Immature natural killer cell (primary cell): ENCODE results near the gene KIT. TPM values are rescaled to one million over a fixed set of nuclear protein-coding genes. Genes with fewer than 3 reads are reported as not detected.

ENCODE experiments used
- DNase-seq, 3 donors: peaks; one replicate each; pipeline ENCODE4 v3.0.0; 2022; ENCODE audit warnings: mixed read lengths in 1 of 3
- H3K27ac Mint-ChIP-seq, 6 donors: one replicate each; pipeline ENCODE4 v1.8.0; 2020; ENCODE audit warnings: mixed read lengths in 6 of 6, mild to moderate bottlenecking in 5 of 6, inconsistent platforms in 4 of 6, moderate library complexity in 3 of 6
- H3K27me3 Mint-ChIP-seq, 3 donors: one replicate each; pipeline ENCODE4 v1.8.0; 2020 to 2021; ENCODE audit warnings: low read depth in 3 of 3, mild to moderate bottlenecking in 3 of 3, mixed read lengths in 3 of 3, moderate library complexity in 3 of 3, inconsistent platforms in 1 of 3
- H3K36me3 Mint-ChIP-seq, 3 donors: one replicate each; pipeline ENCODE4 v1.8.0; 2020; ENCODE audit warnings: mixed read lengths in 3 of 3, inconsistent platforms in 2 of 3, mild to moderate bottlenecking in 2 of 3
- H3K4me1 Mint-ChIP-seq, 2 donors: one replicate each; pipeline ENCODE4 v1.8.0; 2020; ENCODE audit warnings: inconsistent platforms in 2 of 2, mild to moderate bottlenecking in 2 of 2, mixed read lengths in 2 of 2, moderate library complexity in 1 of 2
- H3K4me3 Mint-ChIP-seq, 5 donors: one replicate each; pipeline ENCODE4 v1.8.0; 2020; ENCODE audit warnings: mild to moderate bottlenecking in 5 of 5, mixed read lengths in 5 of 5, inconsistent platforms in 3 of 5, moderate library complexity in 3 of 5
- H3K9me3 Mint-ChIP-seq, 6 donors: one replicate each; pipeline ENCODE4 v1.8.0; 2020; ENCODE audit warnings: mild to moderate bottlenecking in 6 of 6, mixed read lengths in 6 of 6, inconsistent platforms in 4 of 6, moderate library complexity in 3 of 6
- polyA plus RNA-seq, 3 donors: library from polyadenylated mRNA; unstranded; fragments of 300-500 nt; fragmentation: Illumina TruSeq; gene quantifications; one replicate each; pipeline ENCODE4 v1.2.3, GENCODE V29; 2021

Gene KIT
- polyA plus RNA-seq, 3 donors from 2014 or later, result 6.7 to 9.8 (median 6.8) TPM

DNA sequence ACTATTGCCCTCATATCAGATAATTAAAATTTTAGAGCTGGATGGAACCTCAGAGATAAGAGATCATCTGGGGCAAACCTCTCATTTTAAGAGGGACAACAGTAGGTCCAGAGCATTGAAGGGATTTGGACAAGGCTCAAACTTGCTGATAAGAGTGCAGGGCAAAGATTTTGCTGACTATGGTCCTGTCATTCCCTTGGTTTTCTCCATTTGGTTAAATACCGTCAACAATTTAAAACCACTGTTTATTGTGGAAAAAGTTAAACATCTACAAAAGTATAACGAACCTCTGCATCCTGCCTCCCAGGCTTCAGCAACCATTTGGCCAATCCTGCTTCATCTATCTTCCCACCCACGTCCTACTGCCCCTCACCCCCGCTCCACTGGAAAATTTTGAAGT, 10.7 kb upstream of the KIT start:
- Mint-ChIP-seq H3K27ac (no peak overlapping the region), H3K4me1 (no peaks in the 10 kb centered on the region), H3K9me3 (no peaks in the 10 kb centered on the region)

DNA sequence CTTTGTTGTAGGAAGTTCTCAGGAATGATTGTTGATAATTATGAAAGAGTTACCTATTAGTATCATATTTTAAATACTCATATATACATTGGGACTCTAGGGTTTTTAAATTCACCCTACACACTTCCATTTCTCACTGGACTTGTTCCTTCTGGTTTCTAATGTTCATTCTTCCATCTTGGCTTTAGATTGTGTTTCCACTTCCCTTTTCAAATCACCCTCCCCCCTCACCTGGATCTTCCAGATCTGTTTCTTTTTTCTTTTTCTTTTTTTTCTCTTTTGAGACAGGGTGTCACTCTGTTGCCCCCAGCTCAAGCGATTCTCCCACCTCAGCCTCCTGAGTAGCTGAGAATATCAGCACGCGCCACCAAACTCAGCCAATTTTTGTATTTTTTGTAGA, 6.7 kb upstream of the KIT start:
- Mint-ChIP-seq H3K4me3 (no peak overlapping the region), H3K27me3 (peaks cover 0 to 3% (median 2%) of the 10 kb centered on the region in 3 donors), H3K4me1 (no peaks in the 10 kb centered on the region), H3K36me3 (no peaks in the 10 kb centered on the region), H3K9me3 (no peaks in the 10 kb centered on the region), H3K27ac (no peak overlapping the region)
- no peak for DNase-seq

More for the DNA sequence above, 10.7 kb upstream of the KIT start:
- peaks cover 0 to 2% (median 0%) of the 10 kb centered on the region in 3 donors for H3K27me3 Mint-ChIP-seq
- no peak overlapping the region for H3K4me3 Mint-ChIP-seq
- no peaks in the 10 kb centered on the region for H3K36me3 Mint-ChIP-seq
- no peak for DNase-seq

DNA sequence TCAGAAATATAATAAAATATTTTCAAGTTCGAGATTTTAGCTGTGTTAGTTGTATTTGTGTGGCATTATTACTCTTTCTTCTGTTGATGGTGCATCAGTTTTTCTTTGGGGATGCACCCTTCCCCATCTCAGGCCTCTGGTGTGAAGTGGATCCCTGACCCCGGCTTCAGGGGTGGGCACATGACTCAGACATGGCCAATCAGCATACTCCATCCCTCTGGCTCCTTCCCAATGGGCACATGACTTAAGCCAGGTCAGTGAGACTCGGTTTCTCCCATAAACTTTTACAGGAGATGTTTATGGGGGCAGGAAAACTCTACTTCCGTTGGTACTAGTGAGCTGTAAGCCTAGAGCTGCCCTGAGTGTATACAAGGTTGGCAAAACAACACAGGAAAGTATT, 3.0 kb upstream of the KIT start:
- H3K27ac Mint-ChIP-seq, result no peak overlapping the region
- peaks cover 21 to 22% of the 10 kb centered on the region in 2 donors for H3K4me1 Mint-ChIP-seq
- no peaks in the 10 kb centered on the region for H3K36me3 Mint-ChIP-seq
- H3K27me3 Mint-ChIP-seq, result peaks cover 1 to 13% (median 6%) of the 10 kb centered on the region in 3 donors
- no peaks in the 10 kb centered on the region for H3K9me3 Mint-ChIP-seq
- no peak overlapping the region for H3K4me3 Mint-ChIP-seq
- DNase-seq, result no peak

DNA sequence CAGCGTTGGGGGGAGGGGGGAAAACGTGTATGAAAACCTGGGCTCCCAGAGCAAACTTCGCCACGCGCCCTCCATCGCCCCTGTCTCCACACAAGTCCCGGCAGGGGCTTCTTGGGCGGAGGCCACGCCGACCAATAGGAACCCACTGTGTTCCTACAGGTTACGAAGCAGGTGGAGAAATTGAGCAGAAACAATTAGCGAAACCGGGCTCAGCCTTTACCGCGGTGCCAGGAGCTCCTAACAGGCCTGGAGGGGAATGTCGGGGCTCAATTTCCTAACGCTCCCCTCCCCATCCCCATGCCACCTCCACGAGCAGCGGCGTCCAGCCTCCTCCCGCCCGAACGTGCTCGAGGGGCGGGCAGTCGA, 589 bp upstream of the KIT start:
- H3K9me3 Mint-ChIP-seq, result no peaks in the 10 kb centered on the region
- peak overlapping the region; percentile 71 to 88 (median 81) for H3K4me3 Mint-ChIP-seq
- DNase-seq, result no peak
- peaks cover 6 to 24% (median 12%) of the 10 kb centered on the region in 3 donors for H3K27me3 Mint-ChIP-seq
- peaks cover 28 to 34% of the 10 kb centered on the region in 2 donors for H3K4me1 Mint-ChIP-seq
- H3K36me3 Mint-ChIP-seq, result no peaks in the 10 kb centered on the region
- H3K27ac Mint-ChIP-seq, result no peak overlapping the region

DNA sequence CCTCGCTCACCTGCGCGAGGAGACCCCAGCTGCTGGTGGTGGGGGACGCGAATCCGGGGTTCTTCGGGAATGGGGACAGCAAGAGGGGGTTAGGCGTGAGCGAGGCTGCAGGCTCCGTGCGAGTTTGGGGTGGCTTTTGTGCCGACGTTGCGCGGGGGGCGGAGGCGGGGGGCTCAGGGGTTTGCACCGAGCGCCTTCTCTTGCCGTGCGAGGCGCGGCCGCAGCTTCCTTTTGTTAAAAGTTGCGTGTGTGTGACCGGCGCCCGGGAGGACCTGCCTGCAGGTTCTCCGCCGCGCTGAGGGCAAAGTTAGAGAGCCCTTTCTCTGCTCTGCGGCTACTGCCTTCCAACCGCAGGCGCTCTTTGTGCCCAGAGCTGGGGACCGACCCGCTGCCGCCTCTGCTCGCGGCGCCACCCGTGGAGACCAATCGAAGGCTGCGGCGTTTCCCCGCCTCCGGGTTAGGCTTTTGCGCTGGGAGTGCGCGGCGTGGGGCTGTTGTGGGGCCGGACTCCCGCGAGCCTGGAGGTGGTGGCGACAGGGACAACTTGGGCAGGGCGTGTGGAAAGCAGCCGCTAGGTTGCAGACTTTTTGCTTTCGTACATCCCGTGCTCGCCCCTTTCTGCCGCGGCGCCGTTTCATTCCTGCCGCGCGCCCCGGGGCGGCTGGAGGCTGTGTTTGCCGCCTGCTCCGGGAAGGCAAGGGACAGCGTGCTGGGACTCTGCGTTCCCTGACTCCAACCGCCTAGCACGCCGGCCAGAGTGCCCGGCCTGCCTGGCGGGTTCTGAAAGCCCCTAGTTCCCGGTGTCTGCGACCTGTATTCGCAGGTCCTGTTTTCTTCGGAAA, 716 bp downstream of the KIT start:
- Mint-ChIP-seq H3K27me3 (peaks cover 10 to 22% (median 15%) of the 10 kb centered on the region in 3 donors), H3K4me3 (peak overlapping the region; percentile 79 to 88 (median 86)), H3K27ac (peak overlapping the region in 2 of 6 donors; percentile 38 to 75), H3K4me1 (peaks cover 28 to 34% of the 10 kb centered on the region in 2 donors), H3K9me3 (no peaks in the 10 kb centered on the region), H3K36me3 (no peaks in the 10 kb centered on the region)
- DNase-seq, result peak; percentile 45 to 49 (median 47)

DNA sequence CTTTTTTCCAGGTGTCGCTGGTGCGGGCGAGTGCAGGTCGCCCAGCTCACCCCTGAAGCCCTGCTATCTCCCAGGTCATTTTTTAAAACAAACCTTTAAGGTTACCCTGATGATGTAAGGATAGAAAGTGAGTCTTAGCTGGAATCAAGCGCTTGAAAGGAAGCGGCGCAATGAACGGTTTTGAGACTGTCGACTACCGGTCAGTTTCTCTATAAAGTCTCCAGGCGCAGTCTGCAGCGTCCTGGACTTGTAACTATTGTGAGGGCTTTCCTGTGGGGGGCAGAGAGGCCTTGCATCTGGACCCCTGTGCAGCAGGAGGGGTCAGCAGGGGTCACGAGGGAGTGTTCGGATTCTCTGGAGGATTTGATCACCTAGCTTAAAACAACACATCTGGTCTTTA, 1.6 kb downstream of the KIT start:
- Mint-ChIP-seq H3K9me3 (no peaks in the 10 kb centered on the region), H3K4me1 (peaks cover 28 to 34% of the 10 kb centered on the region in 2 donors), H3K27ac (peak overlapping the region in 4 of 6 donors; percentile 12 to 42 (median 20)), H3K4me3 (peak overlapping the region; percentile 79 to 88 (median 86)), H3K27me3 (peaks cover 11 to 26% (median 15%) of the 10 kb centered on the region in 3 donors), H3K36me3 (no peaks in the 10 kb centered on the region)
- no peak for DNase-seq

DNA sequence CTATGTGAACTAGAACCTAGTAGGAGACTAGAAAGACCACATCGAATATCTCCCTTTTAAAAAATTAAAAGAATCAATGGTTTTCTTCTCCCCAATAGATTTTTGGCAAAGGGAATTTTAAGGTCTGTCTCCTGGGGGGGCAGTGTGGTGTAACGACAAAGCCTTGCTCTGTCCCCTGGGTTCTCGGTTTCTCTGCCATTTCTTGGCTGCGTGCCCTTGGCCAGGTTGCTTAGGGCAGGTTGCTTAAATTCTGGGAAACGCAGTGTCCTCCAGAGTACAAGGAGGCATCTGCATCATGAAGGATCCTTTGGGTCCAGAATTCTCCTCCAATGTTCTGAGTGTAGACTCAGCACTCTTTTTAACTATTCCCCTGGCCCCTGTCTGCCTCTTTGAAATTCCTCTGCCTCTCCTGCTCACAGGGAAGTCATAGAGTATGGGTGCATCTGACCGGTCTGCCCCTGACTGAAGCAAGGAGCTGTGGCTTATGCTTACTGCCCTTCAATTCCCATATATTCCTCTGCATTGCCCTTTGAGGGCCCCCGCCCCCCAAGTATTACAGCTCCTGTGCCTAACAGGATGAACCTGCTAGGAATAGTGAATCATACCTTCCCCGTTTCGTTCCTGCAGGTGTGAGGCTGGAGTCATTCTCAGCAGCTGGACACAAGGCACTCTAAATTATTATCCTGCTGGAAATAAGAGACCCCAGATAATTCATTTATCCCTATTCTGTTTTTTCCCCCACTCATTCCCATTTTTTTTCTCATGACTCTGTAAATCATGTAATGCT, 2.2 kb downstream of the KIT start:
- peaks cover 28 to 34% of the 10 kb centered on the region in 2 donors for H3K4me1 Mint-ChIP-seq
- no peaks in the 10 kb centered on the region for H3K9me3 Mint-ChIP-seq
- no peak for DNase-seq
- H3K27ac Mint-ChIP-seq, result peak overlapping the region in 1 of 6 donors; percentile 42
- peaks cover 11 to 26% (median 15%) of the 10 kb centered on the region in 3 donors for H3K27me3 Mint-ChIP-seq
- H3K4me3 Mint-ChIP-seq, result peak overlapping the region; percentile 79 to 88 (median 86)
- no peaks in the 10 kb centered on the region for H3K36me3 Mint-ChIP-seq

DNA sequence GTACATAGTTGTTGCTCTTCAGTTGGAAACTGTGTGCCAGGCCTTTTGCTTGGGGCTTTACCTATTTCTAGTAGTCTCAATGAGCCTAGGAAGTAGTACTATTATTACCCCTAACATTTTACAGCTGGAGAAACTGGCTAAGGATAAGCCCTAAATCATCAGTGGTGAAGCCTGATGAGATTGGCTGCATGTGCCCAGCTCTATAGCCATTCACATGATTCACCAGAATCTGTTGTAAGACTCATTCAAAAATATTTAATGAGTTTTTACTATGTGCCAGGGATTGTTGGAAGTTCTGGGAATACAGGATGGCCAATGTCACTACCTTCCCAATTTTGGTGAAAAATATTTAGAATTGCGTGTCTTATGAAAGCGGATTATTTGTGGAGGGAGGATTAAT, 2.8 kb downstream of the KIT start:
- peaks cover 0 to 3% (median 0%) of the 10 kb centered on the region in 3 donors for H3K36me3 Mint-ChIP-seq
- H3K9me3 Mint-ChIP-seq, result no peaks in the 10 kb centered on the region
- DNase-seq, result no peak
- no peak overlapping the region for H3K27ac Mint-ChIP-seq
- H3K4me3 Mint-ChIP-seq, result peak overlapping the region in 4 of 5 donors; percentile 85 to 88 (median 87)
- peaks cover 28 to 34% of the 10 kb centered on the region in 2 donors for H3K4me1 Mint-ChIP-seq
- peaks cover 11 to 28% (median 15%) of the 10 kb centered on the region in 3 donors for H3K27me3 Mint-ChIP-seq

DNA sequence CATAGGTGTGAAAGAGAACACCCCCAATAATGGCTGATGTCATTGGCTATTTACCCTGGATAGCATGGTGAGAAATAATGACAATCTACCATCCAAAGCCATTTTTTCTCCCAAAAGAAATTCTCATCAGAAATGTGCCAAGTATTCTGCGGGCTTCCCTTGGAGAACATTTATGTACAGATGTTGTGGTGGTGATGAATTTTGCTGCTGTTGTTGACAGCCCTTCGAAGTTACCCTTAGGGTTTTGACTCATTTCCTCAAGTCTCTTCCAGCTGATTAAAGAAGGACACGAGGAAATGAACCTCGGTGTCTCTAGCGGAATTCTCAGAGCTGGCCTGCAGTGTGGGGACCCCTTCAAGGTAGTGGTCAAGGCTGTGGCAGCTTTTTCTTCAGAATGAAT, 3.4 kb downstream of the KIT start:
- Mint-ChIP-seq H3K27ac (no peak overlapping the region), H3K4me1 (peaks cover 28 to 34% of the 10 kb centered on the region in 2 donors), H3K4me3 (no peak overlapping the region), H3K36me3 (peaks cover 0 to 3% (median 0%) of the 10 kb centered on the region in 3 donors), H3K9me3 (no peaks in the 10 kb centered on the region), H3K27me3 (peaks cover 11 to 27% (median 15%) of the 10 kb centered on the region in 3 donors)
- DNase-seq, result no peak

DNA sequence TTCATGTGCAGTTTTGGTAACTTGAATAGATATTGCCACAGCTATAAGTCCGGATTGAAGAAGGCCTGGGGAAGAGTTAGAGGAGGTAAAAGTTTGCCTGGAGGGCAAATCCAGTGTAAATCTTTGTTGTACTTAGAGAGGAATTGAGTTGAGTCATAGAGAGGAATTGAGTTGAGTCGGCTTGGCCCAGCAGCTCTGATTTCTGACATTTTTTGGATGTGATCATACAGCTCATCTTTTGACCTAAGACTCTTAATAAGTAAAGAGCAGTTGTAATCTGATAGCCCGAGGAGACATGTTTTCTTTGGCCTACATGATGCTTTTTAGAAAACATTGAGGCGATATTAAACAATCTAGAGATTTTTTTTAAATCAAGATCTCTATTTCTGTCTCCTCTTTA, 3.9 kb downstream of the KIT start:
- Mint-ChIP-seq H3K4me1 (peaks cover 28 to 33% of the 10 kb centered on the region in 2 donors), H3K27me3 (peaks cover 11 to 26% (median 15%) of the 10 kb centered on the region in 3 donors), H3K9me3 (no peaks in the 10 kb centered on the region), H3K4me3 (no peak overlapping the region), H3K36me3 (peaks cover 0 to 3% (median 0%) of the 10 kb centered on the region in 3 donors), H3K27ac (no peak overlapping the region)
- DNase-seq, result no peak

DNA sequence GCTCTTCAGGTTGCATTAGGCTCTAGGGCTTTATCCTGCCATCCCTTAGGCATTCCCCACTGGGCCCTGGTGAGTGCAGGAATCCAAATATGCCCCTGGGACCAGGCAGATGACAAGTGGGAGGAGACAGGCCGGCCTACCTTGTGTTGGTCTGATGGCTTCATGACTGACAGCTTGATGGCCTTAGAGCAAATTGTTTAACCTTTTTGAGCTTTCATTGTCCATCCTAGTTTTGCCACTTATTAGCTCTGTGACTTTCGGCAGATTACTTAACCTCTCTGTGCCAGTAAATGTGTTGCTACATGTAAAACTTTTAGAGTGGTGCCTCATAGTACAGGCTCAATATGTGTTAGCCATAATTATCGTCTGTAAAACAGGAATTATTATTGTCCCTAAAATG, 4.4 kb downstream of the KIT start:
- DNase-seq, result no peak
- no peak overlapping the region for H3K27ac Mint-ChIP-seq
- no peak overlapping the region for H3K4me3 Mint-ChIP-seq
- H3K27me3 Mint-ChIP-seq, result peaks cover 11 to 22% (median 15%) of the 10 kb centered on the region in 3 donors
- peaks cover 24 to 29% of the 10 kb centered on the region in 2 donors for H3K4me1 Mint-ChIP-seq
- peaks cover 0 to 3% (median 0%) of the 10 kb centered on the region in 3 donors for H3K36me3 Mint-ChIP-seq
- H3K9me3 Mint-ChIP-seq, result no peaks in the 10 kb centered on the region

DNA sequence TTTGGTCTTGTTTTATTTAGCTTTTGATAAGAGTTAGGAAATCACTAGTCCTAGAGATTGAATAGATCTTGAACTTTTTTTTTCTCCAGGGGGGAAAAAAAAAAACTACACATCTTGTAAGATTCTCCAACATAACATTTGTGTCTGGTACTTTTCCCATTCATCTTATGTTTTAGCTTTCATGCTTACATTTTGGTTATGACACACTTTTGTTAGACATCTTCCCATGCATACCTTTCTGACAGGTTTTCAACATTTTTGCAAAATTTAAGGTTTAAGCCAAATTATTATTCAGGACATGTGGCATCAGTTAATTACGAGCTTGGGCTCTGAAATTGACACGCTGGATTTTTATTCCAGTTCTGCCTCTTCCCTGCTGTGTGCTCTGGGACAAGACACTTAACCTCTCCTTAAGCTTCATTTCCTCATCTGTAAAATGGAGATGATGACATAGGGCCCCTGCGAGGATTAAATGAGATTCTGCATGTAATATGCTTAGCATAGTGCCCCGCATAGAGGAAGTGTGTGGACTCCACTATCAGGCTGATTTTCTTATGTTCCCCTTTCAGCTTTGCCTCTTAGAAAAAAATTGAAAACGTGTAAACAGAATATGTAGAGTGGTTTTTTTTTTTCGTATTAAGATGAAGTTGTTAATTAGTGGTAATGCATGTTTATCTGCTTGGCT, 5.3 kb downstream of the KIT start:
- Mint-ChIP-seq H3K4me3 (no peak overlapping the region), H3K27me3 (peaks cover 11 to 21% (median 15%) of the 10 kb centered on the region in 3 donors), H3K36me3 (peaks cover 0 to 3% (median 0%) of the 10 kb centered on the region in 3 donors), H3K27ac (no peak overlapping the region), H3K9me3 (no peaks in the 10 kb centered on the region), H3K4me1 (peaks cover 25 to 37% of the 10 kb centered on the region in 2 donors)
- DNase-seq, result no peak

DNA sequence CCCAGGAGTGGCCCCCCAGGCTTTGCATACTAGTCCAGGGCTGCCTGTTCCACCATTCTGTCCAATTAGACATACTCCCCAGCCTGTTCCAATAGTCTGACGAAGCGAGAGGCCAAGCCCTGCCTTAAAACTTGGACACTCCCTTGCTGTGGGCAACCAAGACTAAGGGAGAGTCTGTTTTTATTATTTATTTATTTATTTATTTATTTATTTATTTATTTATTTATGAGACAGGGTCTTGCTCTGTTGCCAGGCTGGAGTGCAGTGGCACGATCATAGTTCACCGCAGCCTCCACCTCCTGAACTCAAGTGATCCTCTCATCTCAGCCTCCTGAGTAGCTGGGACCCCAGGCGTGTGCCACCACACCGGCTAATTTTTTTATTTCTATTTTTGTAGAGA, 6.6 kb downstream of the KIT start:
- Mint-ChIP-seq H3K9me3 (peaks cover 0 to 2% (median 0%) of the 10 kb centered on the region in 6 donors), H3K4me1 (peaks cover 17 to 32% of the 10 kb centered on the region in 2 donors), H3K27ac (no peak overlapping the region), H3K4me3 (no peak overlapping the region), H3K27me3 (peaks cover 10 to 19% (median 11%) of the 10 kb centered on the region in 3 donors), H3K36me3 (peaks cover 0 to 3% (median 0%) of the 10 kb centered on the region in 3 donors)
- no peak for DNase-seq
